GM12878 (cell line): ENCODE data around the gene SLU7. TPM values are rescaled to one million over a fixed set of nuclear protein-coding genes. Genes with fewer than 3 reads are reported as not detected.

ENCODE experiments used
- ATAC-seq: fragments of 200-7000 bp; cut with Tn5 transposase; 3 replicates; pipeline ENCODE4 v1.9.1; 2020; ENCODE audit warnings: mild to moderate bottlenecking, moderate library complexity
- BruUV-seq: library from RNA; stranded (reverse); fragments of 400-500 nt; replicated peaks from 2 replicates; lab custom pipeline; 2021; lab: Mats Ljungman, UMichigan
- CTCF ChIA-PET: fragments of 300-600 bp; sonication (Branson Sonifier 250); formaldehyde crosslinking; extraction: SDS; loops from one replicate; lab custom pipeline; 2021; ENCODE audit warnings: inconsistent platforms; lab: Yijun Ruan, JAX
- POLR2A ChIA-PET: fragments of 350-600 bp; formaldehyde crosslinking; extraction: SDS; loops from one replicate; lab custom pipeline; 2021; ENCODE audit warnings: inconsistent platforms; lab: Charles Lee
- RAD21 ChIA-PET: fragments of 300-600 bp; sonication (Branson Sonifier 250); formaldehyde crosslinking; loops from one replicate; lab custom pipeline; 2023; ENCODE audit warnings: antibody characterized with exemption; ENCODE audit not compliant: unreplicated experiment; lab: Charles Lee
- SMC1A ChIA-PET: fragments of 300-600 bp; sonication (Branson Sonifier 250); formaldehyde crosslinking; loops from one replicate; lab custom pipeline; 2023; ENCODE audit not compliant: unreplicated experiment, uncharacterized antibody; lab: Charles Lee
- DNase-seq: peaks from one replicate; pipeline ENCODE4 v3.0.0-alpha.2; 2011; ENCODE audit warnings: low read depth, low spot score
- FAIRE-seq: peaks from 3 replicates; lab custom pipeline; 2011; peaks lifted over from hg19 to GRCh38; lab: Jason Lieb, UNC
- H2AFZ ChIP-seq: 2 replicates; pipeline ENCODE4 v1.6.0; 2011; ENCODE audit warnings: low read depth, low read length, control low read depth; ENCODE audit not compliant: control insufficient read depth
- H3K27ac ChIP-seq: 2 replicates; pipeline ENCODE4 v1.5.1; 2011; ENCODE audit warnings: control low read depth; ENCODE audit not compliant: control insufficient read depth, insufficient read depth
- H3K27me3 ChIP-seq, 2 experiments: replicated peaks in 1 of 2; 2 replicates each; pipeline versions ENCODE4 v1.6.0 to v1.6.1; 2011; ENCODE audit warnings: low read length in 1 of 2; ENCODE audit not compliant: control insufficient read depth in 2 of 2, insufficient read depth in 2 of 2
- H3K36me3 ChIP-seq, 2 experiments: 2 replicates each; pipeline ENCODE4 v1.5.1; 2011; ENCODE audit warnings: low read length in 1 of 2; ENCODE audit not compliant: control insufficient read depth in 2 of 2, insufficient read depth in 2 of 2
- H3K4me1 ChIP-seq: 2 replicates; pipeline ENCODE4 v1.6.1; 2011; ENCODE audit warnings: mild to moderate bottlenecking, low read length, moderate library complexity, mixed read lengths; ENCODE audit not compliant: control insufficient read depth, insufficient read depth
- H3K4me2 ChIP-seq: 2 replicates; pipeline ENCODE4 v1.6.0; 2011; ENCODE audit warnings: control low read depth; ENCODE audit not compliant: control insufficient read depth, insufficient read depth
- H3K4me3 ChIP-seq: fragments of 200-600 bp; sonication (generic); 2 replicates; pipeline ENCODE4 v1.5.1; 2016
- H3K79me2 ChIP-seq: 2 replicates; pipeline ENCODE4 v1.6.0; 2011; ENCODE audit warnings: low read length; ENCODE audit not compliant: control insufficient read depth, insufficient read depth
- H3K9ac ChIP-seq: 2 replicates; pipeline ENCODE4 v1.8.0; 2011; ENCODE audit warnings: low read length, control low read depth, mixed read lengths; ENCODE audit not compliant: control insufficient read depth, insufficient read depth
- H3K9me3 ChIP-seq: replicated peaks from 3 replicates; pipeline ENCODE4 v1.5.1; 2011; ENCODE audit warnings: mild to moderate bottlenecking, low read length; ENCODE audit not compliant: control insufficient read depth, insufficient read depth
- H4K20me1 ChIP-seq: 2 replicates; pipeline ENCODE4 v1.6.0; 2011; ENCODE audit not compliant: control insufficient read depth, insufficient read depth
- ETV6 ChIP-seq, 2 experiments: fragments of 450-650 bp in 1 of 2; IDR thresholded peaks in 1 of 2; conservative IDR thresholded peaks in 1 of 2; 2 replicates each; pipeline ENCODE4 v1.6.1; 2014; ENCODE audit warnings: antibody characterized with exemption in 1 of 2, borderline replicate concordance in 1 of 2, low read depth in 1 of 2, mild to moderate bottlenecking in 1 of 2, moderate library complexity in 1 of 2
- IKZF2 ChIP-seq, 2 experiments: fragments of 450-650 bp; IDR thresholded peaks; 2 replicates each; pipeline ENCODE4 v1.6.1; 2017; ENCODE audit warnings: mild to moderate bottlenecking in 2 of 2, moderate library complexity in 2 of 2
- POLR2AphosphoS5 ChIP-seq: IDR thresholded peaks from 2 replicates; pipeline ENCODE4 v1.6.1; 2011; ENCODE audit warnings: mild to moderate bottlenecking, low read length, inconsistent platforms
- SMARCA5 ChIP-seq: fragments of 450-650 bp; IDR thresholded peaks from 2 replicates; pipeline ENCODE4 v1.6.1; 2017; ENCODE audit warnings: mild to moderate bottlenecking
- ZBTB33 ChIP-seq: fragments of 450-650 bp; IDR thresholded peaks from 2 replicates; pipeline ENCODE4 v1.6.1; 2017; ENCODE audit warnings: mild to moderate bottlenecking
- WGBS: methylation state at CpG from one replicate; pipeline ENCODE4 v1.1.6; 2016; ENCODE audit warnings: low lambda C conversion rate; ENCODE audit not compliant: insufficient replicate concordance, insufficient coverage; ENCODE audit errors: missing lambda C conversion rate; 5-methylcytosine and 5-hydroxymethylcytosine counted together
- in situ Hi-C: fragments of 300-500 bp; cut with MboI; formaldehyde crosslinking; loops from 9 replicates; pipeline ENCODE4 v1.14.3; 2018; ENCODE audit warnings: mixed read lengths
- intact Hi-C: fragments of 100-400 bp; cut with micrococcal nuclease; formaldehyde crosslinking; loops from one replicate; pipeline ENCODE4 v1.14.2; 2022; ENCODE audit not compliant: unreplicated experiment
- polyA plus RNA-seq, 11 experiments: library from polyadenylated mRNA; depleted of rRNA in 4 of 11; unstranded in 6 of 11; stranded (reverse) in 5 of 11; fragments of >200 nt; fragmentation: Nextera tagmentation in 4 of 11; fragmentation: Illumina TruSeq in 1 of 11; extraction: Ambion mirVana in 4 of 11; extraction: Trizol in 1 of 11; gene quantifications; 1 replicate in 1 of 11; 2 replicates in 10 of 11; pipeline versions ENCODE4 v1.2.1 to v1.2.3, GENCODE V29; 2011 to 2016; ENCODE audit warnings: inconsistent platforms in 2 of 11, missing spikeins in 2 of 11, low read depth in 1 of 11
- total RNA-seq, 4 experiments: library from RNA; depleted of rRNA in 3 of 4; stranded (reverse); fragments of >200 nt in 3 of 4; fragmentation: Illumina TruSeq in 1 of 4; extraction: Trizol in 1 of 4; gene quantifications; 2 replicates each; pipeline versions ENCODE4 v1.2.1 to v1.2.3, GENCODE V29; 2013 to 2021

The SLU7 gene
- total and polyA plus RNA-seq, 10 of the 15 experiments (the other 5 are each of a cell fraction or from before 2014, with no cell fraction given) = 32.7 to 55.2 (median 46.6) TPM

- POLR2A ChIA-PET = interaction anchor here (0.6 to 6.2 kb wide), 14 partner anchors 11 to 379 kb away, joined by 3 to 156 read pairs (median 6); partner anchors contain the start of genes PTTG1 and SLU7
- H3K79me2 ChIP-seq = peaks cover 49% of the 10 kb centered on the region
- WGBS = 85% methylated on average over 7 of the region's 7 CpGs
- H3K4me3 ChIP-seq = no peak overlapping the region
- H2AFZ ChIP-seq = peak overlapping the region; percentile 77
- RAD21 ChIA-PET = interaction anchor here (1.0 to 9.8 kb wide), 10 partner anchors 10 to 45 kb away, joined by 3 to 329 read pairs (median 10); partner anchors contain the start of gene SLU7
- peak overlapping the region; percentile 44 for H3K9ac ChIP-seq
- H4K20me1 ChIP-seq = no peaks in the 10 kb centered on the region
- peak in 1 of 2 experiments; percentile 11; a peak in 1 of 4 replicates for TF ChIP-seq IKZF2 (IDR thresholded peaks at IDR 0.05)
- TF ChIP-seq POLR2AphosphoS5 = 0 out of 2 replicates have a peak, but pooled peaks have one; percentile 29
- no peak for TF ChIP-seq SMARCA5
- 0 out of 2 replicates have a peak, but pooled peaks have one; percentile 53 for TF ChIP-seq ZBTB33
- TF ChIP-seq ETV6 (conservative IDR thresholded peaks at IDR 0.05 in 1 of 2, IDR thresholded peaks at IDR 0.05 in 1 of 2; ENCODE audit: borderline replicate concordance in 1 of 2, low read depth in 1 of 2) = no peak
- peak overlapping the region; percentile 68 for H3K27ac ChIP-seq
- H3K4me1 ChIP-seq = peaks cover 49% of the 10 kb centered on the region
- H3K4me2 ChIP-seq = peak overlapping the region; percentile 56
- H3K9me3 ChIP-seq = no peaks in the 10 kb centered on the region; the same call in 2 of the 3 replicates
- in situ Hi-C loops = no loop called here
- CTCF ChIA-PET = interaction anchor here (0.8 to 9.8 kb wide), 7 partner anchors 10 to 44 kb away, joined by 3 to 230 read pairs (median 3); partner anchors contain the start of gene PTTG1
- no peak for FAIRE-seq
- H3K27me3 ChIP-seq = no peaks in the 10 kb centered on the region
- no peak for ATAC-seq
- SMC1A ChIA-PET = interaction anchor here (0.7 to 15.7 kb wide), 15 partner anchors 8 to 320 kb away, joined by 3 to 511 read pairs (median 3); partner anchors contain the start of gene SLU7
- no peak for DNase-seq
- no peaks in the 10 kb centered on the region for H3K36me3 ChIP-seq
- intact Hi-C loops = loop anchor here (10.0 kb wide), 1 partner anchor 1259 kb away; the partner anchor contains the start of gene RNF145
- no TSS peak for BruUV-seq
Measured at GRCh38 chr5:160463740-160464465, 45.0 kb upstream of the SLU7 start.
